ENCODE results near the gene CCDC18.

- peak; percentile 86 for TF ChIP-seq MAX (IDR thresholded peaks at IDR 0.05)
- no peak for TF ChIP-seq RAD21 (IDR thresholded peaks at IDR 0.05; ENCODE audit: low read depth)
- TF ChIP-seq CTCF (IDR thresholded peaks at IDR 0.05 in 2 of 3, conservative IDR thresholded peaks at IDR 0.05 in 1 of 3; ENCODE audit: borderline replicate concordance in 1 of 3, insufficient read depth in 1 of 3, low read depth in 2 of 3, low read length in 2 of 3), result 0 out of 6 replicates have a peak, but pooled peaks of 1 of the 3 experiments have one; percentile 2
- TF ChIP-seq POLR2A (IDR thresholded peaks at IDR 0.05; ENCODE audit: borderline replicate concordance, extremely low read depth, insufficient read depth, insufficient read length), result peak; percentile 34
- TF ChIP-seq EGR1 (IDR thresholded peaks at IDR 0.05; ENCODE audit: low read depth), result no peak
- TF ChIP-seq JUND (IDR thresholded peaks at IDR 0.05), result no peak
- TF ChIP-seq POLR2AphosphoS5 (IDR thresholded peaks at IDR 0.05; ENCODE audit: low read depth, low read length), result peak; percentile 94
- TF ChIP-seq SP1 (IDR thresholded peaks at IDR 0.05; ENCODE audit: low read depth), result peak; percentile 77
- no peak for TF ChIP-seq EZH2 (IDR thresholded peaks at IDR 0.05)
Measured at GRCh38 chr1:93179886-93180722, 420 bp upstream of the CCDC18 start, which contains the start of gene TMED5.

All from HCT116 (cell line).